Omental fat pad (tissue), 4 donors: ENCODE measurements around the gene GREB1. TPM values are rescaled to one million over a fixed set of nuclear protein-coding genes. Genes with fewer than 3 reads are reported as not detected.

Experiments used
- ATAC-seq: fragments of 150-250 bp; one replicate; pipeline ENCODE4 v1.9.1; 2016; ENCODE audit warnings: mild to moderate bottlenecking, moderate library complexity; ENCODE audit not compliant: low FRiP score
- DNase-seq: peaks from one replicate; pipeline ENCODE4 v3.0.0-alpha.2; 2019; ENCODE audit warnings: low spot score
- total RNA-seq, 4 donors: library from RNA; depleted of rRNA; stranded (reverse); fragments of >200 nt; gene quantifications; one replicate each; pipeline ENCODE4 v1.1.0, GENCODE V29; 2016
- TF ChIP-seq, protein P1 (sequence below), 3 donors: fragments of 450-650 bp; IDR thresholded peaks; one replicate each; pipeline ENCODE4 v1.5.1; 2016 to 2017; ENCODE audit warnings: antibody characterized with exemption in 3 of 3, mild to moderate bottlenecking in 3 of 3, moderate library complexity in 2 of 3

The GREB1 gene
- total RNA-seq, 4 donors from 2014 or later = 1.9 to 12.4 (median 4.1) TPM

- TF ChIP-seq, protein P1, sequence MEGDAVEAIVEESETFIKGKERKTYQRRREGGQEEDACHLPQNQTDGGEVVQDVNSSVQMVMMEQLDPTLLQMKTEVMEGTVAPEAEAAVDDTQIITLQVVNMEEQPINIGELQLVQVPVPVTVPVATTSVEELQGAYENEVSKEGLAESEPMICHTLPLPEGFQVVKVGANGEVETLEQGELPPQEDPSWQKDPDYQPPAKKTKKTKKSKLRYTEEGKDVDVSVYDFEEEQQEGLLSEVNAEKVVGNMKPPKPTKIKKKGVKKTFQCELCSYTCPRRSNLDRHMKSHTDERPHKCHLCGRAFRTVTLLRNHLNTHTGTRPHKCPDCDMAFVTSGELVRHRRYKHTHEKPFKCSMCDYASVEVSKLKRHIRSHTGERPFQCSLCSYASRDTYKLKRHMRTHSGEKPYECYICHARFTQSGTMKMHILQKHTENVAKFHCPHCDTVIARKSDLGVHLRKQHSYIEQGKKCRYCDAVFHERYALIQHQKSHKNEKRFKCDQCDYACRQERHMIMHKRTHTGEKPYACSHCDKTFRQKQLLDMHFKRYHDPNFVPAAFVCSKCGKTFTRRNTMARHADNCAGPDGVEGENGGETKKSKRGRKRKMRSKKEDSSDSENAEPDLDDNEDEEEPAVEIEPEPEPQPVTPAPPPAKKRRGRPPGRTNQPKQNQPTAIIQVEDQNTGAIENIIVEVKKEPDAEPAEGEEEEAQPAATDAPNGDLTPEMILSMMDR (IDR thresholded peaks at IDR 0.05) = no peak
- no peak for ATAC-seq
Measured at GRCh38 chr2:11554399-11554716, 20.5 kb downstream of the GREB1 start.

GRCh38 chr2:11556101-11556806 is 22.4 kb downstream of the GREB1 start:
- TF ChIP-seq, protein P1 (IDR thresholded peaks at IDR 0.05) = no peak
- ATAC-seq (no peak), DNase-seq (no peak)

More at GRCh38 chr2:11554399-11554716, 20.5 kb downstream of the GREB1 start:
- DNase-seq = no peak

- TF ChIP-seq, protein P1 (IDR thresholded peaks at IDR 0.05) = no peak
- ATAC-seq (no peak), DNase-seq (no peak)
Measured at GRCh38 chr2:11558214-11558886, 24.5 kb downstream of the GREB1 start.

DNA sequence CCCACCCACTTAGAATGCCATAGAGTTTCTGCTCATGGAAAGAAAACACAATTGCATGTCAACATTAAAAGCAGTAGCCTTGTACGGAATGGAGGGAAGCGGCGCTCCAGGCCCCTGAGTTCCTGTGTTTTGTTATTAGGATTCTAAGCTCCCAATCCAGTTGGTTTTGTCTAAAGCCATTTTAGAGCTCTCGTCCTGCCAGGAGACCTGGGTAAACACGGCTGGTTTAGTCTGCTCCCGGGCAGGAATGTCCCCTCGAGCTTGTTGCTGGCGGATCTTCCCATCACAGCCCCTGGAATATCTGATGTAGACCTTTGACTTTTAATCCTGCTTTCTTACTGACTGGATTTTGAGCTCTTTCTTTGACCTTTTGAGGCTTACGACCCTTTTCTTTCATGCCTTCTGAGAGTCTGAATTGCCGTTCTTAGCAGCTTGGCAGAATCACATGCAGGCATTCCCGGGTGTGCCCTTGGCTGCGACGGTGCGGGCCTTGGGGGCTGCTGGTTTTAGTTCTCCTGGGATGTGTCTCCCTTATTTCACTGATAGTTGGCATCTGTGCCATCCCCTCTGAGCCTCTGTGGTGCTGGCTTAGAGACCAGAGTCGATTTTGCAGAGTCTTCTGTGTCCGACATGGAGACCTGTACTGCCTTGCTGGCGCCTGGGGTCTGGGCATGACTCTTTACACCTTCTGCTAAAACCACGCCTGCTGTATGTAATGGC is 25.4 kb downstream of the GREB1 start:
- DNase-seq (no peak), ATAC-seq (no peak)
- TF ChIP-seq, protein P1 (IDR thresholded peaks at IDR 0.05) = no peak

DNA sequence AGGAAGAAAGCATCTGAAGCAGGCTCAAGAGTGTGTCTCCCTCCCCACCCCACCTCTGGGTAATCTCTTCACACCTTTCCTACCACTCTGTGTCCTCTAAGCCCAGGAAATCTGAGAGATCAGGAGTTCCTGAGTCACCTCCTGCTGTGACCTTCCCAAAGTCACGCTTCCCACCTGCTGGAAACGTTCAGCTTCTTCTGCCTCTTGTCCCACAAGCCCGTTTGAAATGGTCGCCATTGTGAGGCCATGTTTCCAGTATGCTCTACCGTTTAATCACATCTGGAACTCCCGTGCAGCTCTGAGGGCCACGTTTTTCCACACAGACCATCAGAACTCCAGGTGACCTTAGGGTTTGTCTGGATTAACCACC is 25.9 kb downstream of the GREB1 start:
- TF ChIP-seq, protein P1 (IDR thresholded peaks at IDR 0.05) = no peak
- ATAC-seq (no peak), DNase-seq (no peak)

DNA sequence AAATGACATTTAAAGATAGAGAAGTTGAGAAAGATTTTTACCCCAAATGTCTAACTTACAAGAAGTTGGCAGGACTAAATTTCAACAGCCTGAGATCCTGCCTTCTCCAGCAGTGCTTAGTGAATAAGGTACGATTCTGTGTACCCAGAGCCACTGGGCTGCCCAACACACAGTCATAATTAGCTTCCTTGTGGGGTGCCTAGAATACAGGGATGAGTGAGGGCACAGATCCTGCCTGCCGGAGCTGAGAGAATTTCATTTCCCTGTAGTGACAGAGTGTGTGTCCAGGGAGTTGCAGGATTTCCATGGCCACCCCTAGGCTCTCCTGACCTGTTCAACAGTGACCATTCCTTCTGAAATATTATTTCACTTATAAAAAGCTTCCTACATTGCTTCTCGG is 27.0 kb downstream of the GREB1 start:
- DNase-seq (no peak), ATAC-seq (no peak)
- TF ChIP-seq, protein P1 (IDR thresholded peaks at IDR 0.05) = no peak
